Measurements from ENCODE around the gene CRIM1. TPM values are rescaled to one million over a fixed set of nuclear protein-coding genes. Genes with fewer than 3 reads are reported as not detected.
"Not testable (repeated sequence)": the region's sequence is repeated elsewhere in the genome, so short reads cannot be mapped to it uniquely, and the experiment has no call there.

The CRIM1 gene
- 273 TPM for total RNA-seq

GRCh38 chr2:36355151-36355889, at the start of gene CRIM1:
TSS of gene CRIM1 (plus strand) at chr2:36355778. CDS start at chr2:36356293, 515 bp downstream.
- Histone ChIP-seq H3K4me3 (peak within 1 kb of the TSS; percentile 81), H3K4me1 (peaks cover 2 to 18% of the 10 kb centered on the region in 2 donors), H3K36me3 (peaks cover 0 to 4% of the 10 kb centered on the region in 2 donors), H3K9me3 (no peaks in the 10 kb centered on the region), H3K27ac (peak within 1 kb of the TSS; percentile 94 to 97), H3K27me3 (no peaks in the 10 kb centered on the region)
- TF ChIP-seq CTCF (IDR thresholded peaks at IDR 0.05): no peak
- intact Hi-C loops (cut with DNase I): loop anchor here (1.0 to 5.0 kb wide), 5 partner anchors 57 to 152 kb away; no protein-coding TSS in a partner anchor
- peak; percentile 47 to 92 for DNase-seq (ENCODE audit: low spot score in 2 of 2)

DNA sequence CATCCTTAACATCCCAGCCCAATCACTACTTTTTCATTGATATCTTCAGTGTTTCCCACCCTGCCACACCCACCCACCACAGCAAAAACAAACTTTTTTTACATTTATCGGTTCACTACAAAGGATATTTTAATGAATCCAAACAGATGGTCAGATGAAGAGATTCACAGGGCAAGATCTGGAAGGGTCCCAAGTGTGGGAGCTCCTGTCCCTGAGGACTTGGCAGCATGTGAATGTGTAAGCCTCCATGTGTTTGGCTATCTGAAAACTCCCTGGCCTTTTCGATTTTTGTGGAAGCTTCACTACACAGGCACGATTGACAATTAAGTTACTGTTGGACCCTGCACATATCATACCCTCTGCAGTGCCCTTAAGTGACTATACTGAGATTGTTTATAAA, 48.1 kb upstream of the CRIM1 start:
- intact Hi-C loops (cut with DNase I): no loop called here
- Histone ChIP-seq H3K27ac (no peak overlapping the region), H3K27me3 (no peaks in the 10 kb centered on the region), H3K36me3 (no peaks in the 10 kb centered on the region), H3K9me3 (no peaks in the 10 kb centered on the region), H3K4me3 (no peak overlapping the region), H3K4me1 (no peaks in the 10 kb centered on the region)
- TF ChIP-seq CTCF (IDR thresholded peaks at IDR 0.05): no peak
- no peak for DNase-seq (ENCODE audit: low spot score in 2 of 2)

GRCh38 chr2:36310444-36310843, 45.1 kb upstream of the CRIM1 start:
- H3K9me3 ChIP-seq; DNase-seq (ENCODE audit: low spot score in 2 of 2); H3K27me3 ChIP-seq; H3K4me3 ChIP-seq; H3K36me3 ChIP-seq; H3K4me1 ChIP-seq; intact Hi-C loops (cut with DNase I); H3K27ac ChIP-seq: not testable (repeated sequence)

DNA sequence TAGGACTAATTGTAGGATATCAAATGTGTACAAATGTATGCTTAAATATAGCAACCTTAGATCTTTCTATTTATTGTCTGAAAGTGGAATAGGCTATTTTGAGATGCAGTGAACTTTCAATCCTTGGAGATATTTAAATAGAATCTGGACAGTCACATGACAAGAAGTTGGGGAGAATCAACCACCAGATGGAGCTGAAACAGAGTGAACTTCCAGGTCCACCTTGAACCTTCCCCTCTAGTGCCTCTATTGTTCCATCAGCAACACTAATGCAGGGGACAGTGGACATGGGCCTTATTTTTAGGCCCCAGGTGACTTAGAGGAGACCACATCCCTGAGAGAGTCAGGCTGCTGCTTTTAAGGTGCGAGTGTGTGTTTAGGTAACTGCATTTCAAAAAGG, 37.0 kb upstream of the CRIM1 start:
- Histone ChIP-seq H3K27ac (no peak overlapping the region), H3K9me3 (no peaks in the 10 kb centered on the region), H3K4me3 (no peak overlapping the region), H3K4me1 (no peaks in the 10 kb centered on the region), H3K36me3 (no peaks in the 10 kb centered on the region), H3K27me3 (no peaks in the 10 kb centered on the region)
- no peak for DNase-seq (ENCODE audit: low spot score in 2 of 2)
- intact Hi-C loops (cut with DNase I): no loop called here
- TF ChIP-seq CTCF (IDR thresholded peaks at IDR 0.05): peak in 1 of 3 experiments; percentile 10

DNA sequence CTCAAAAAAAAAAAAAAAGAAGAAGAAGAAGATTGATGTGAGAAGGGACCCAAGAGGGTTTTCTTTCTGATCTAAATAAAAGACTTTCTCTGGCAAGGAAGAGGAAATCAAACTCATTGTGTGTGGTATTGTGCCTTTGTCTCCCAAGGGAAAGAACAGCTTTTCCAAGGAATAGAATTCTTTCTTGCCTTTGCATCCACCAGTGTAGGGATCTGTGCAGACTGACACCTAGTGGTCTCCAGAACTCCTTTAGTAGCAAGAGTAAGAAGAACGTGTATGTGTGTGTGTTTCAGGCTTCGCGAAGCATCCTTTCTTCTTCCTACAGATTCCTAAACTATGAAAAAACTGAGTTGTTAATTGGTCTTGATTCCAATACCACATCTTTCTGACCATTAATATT, 33.5 kb upstream of the CRIM1 start:
- H3K4me3 ChIP-seq: no peak overlapping the region
- no peak overlapping the region for H3K27ac ChIP-seq
- no peak for TF ChIP-seq CTCF (IDR thresholded peaks at IDR 0.05)
- no peak for DNase-seq (ENCODE audit: low spot score in 2 of 2)
- intact Hi-C loops (cut with DNase I): no loop called here
- no peaks in the 10 kb centered on the region for H3K9me3 ChIP-seq
- no peaks in the 10 kb centered on the region for H3K4me1 ChIP-seq
- H3K36me3 ChIP-seq: no peaks in the 10 kb centered on the region
- H3K27me3 ChIP-seq: no peaks in the 10 kb centered on the region

GRCh38 chr2:36326286-36326685, 29.3 kb upstream of the CRIM1 start:
- intact Hi-C loops (cut with DNase I): no loop called here
- H3K36me3 ChIP-seq: no peaks in the 10 kb centered on the region
- no peaks in the 10 kb centered on the region for H3K4me1 ChIP-seq
- H3K27me3 ChIP-seq: no peaks in the 10 kb centered on the region
- H3K27ac ChIP-seq: no peak overlapping the region
- DNase-seq (ENCODE audit: low spot score in 2 of 2): no peak
- H3K9me3 ChIP-seq: no peaks in the 10 kb centered on the region
- no peak for TF ChIP-seq CTCF (IDR thresholded peaks at IDR 0.05)
- no peak overlapping the region for H3K4me3 ChIP-seq

Measured in ascending aorta (tissue), 2 donors.